Measurements from ENCODE around the gene CD300C. TPM values are rescaled to one million over a fixed set of nuclear protein-coding genes. Genes with fewer than 3 reads are reported as not detected.

The CD300C gene
- total and polyA plus RNA-seq, 2 experiments from 2014 or later: 0.43 to 0.47 TPM

GRCh38 chr17:74527756-74528155, 18.2 kb downstream of the CD300C start:
- WGBS (ENCODE audit: low lambda C conversion rate, missing lambda C conversion rate): 86% methylated on average over 8 of the region's 8 CpGs

GRCh38 chr17:74527081-74527480, 18.8 kb downstream of the CD300C start:
- no peaks in the 10 kb centered on the region for H3K36me3 ChIP-seq (replicated peaks; ENCODE audit: insufficient read depth, low read depth)
- H3K9me3 ChIP-seq (ENCODE audit: low read depth): no peaks in the 10 kb centered on the region
- TF ChIP-seq, protein P1, sequence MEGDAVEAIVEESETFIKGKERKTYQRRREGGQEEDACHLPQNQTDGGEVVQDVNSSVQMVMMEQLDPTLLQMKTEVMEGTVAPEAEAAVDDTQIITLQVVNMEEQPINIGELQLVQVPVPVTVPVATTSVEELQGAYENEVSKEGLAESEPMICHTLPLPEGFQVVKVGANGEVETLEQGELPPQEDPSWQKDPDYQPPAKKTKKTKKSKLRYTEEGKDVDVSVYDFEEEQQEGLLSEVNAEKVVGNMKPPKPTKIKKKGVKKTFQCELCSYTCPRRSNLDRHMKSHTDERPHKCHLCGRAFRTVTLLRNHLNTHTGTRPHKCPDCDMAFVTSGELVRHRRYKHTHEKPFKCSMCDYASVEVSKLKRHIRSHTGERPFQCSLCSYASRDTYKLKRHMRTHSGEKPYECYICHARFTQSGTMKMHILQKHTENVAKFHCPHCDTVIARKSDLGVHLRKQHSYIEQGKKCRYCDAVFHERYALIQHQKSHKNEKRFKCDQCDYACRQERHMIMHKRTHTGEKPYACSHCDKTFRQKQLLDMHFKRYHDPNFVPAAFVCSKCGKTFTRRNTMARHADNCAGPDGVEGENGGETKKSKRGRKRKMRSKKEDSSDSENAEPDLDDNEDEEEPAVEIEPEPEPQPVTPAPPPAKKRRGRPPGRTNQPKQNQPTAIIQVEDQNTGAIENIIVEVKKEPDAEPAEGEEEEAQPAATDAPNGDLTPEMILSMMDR (IDR thresholded peaks at IDR 0.05; ENCODE audit: poor library complexity): no peak
- TF ChIP-seq EZH2 (IDR thresholded peaks at IDR 0.05; ENCODE audit: borderline replicate concordance): no peak
- TF ChIP-seq EZH2phosphoT487 (IDR thresholded peaks at IDR 0.05; ENCODE audit: low read depth, severe bottlenecking, unreplicated experiment): no peak
- no peaks in the 10 kb centered on the region for H4K20me1 ChIP-seq (ENCODE audit: insufficient read depth, poor library complexity, severe bottlenecking)
- no peak overlapping the region for H3K27ac ChIP-seq
- H3K79me2 ChIP-seq: no peaks in the 10 kb centered on the region
- no peak overlapping the region for H2AFZ ChIP-seq
- DNase-seq (ENCODE audit: low spot score): no peak
- H3K4me2 ChIP-seq: no peak overlapping the region
- H3K27me3 ChIP-seq: no peaks in the 10 kb centered on the region
- WGBS (ENCODE audit: low lambda C conversion rate, missing lambda C conversion rate): 93% methylated on average over 5 of the region's 5 CpGs
- no peak overlapping the region for H3K4me3 ChIP-seq
- H3K9me2 ChIP-seq (replicated peaks; ENCODE audit: insufficient read depth): no peaks in the 10 kb centered on the region
- no peaks in the 10 kb centered on the region for H3K4me1 ChIP-seq (ENCODE audit: insufficient read depth)

More at GRCh38 chr17:74527756-74528155, 18.2 kb downstream of the CD300C start:
- Histone ChIP-seq H3K4me1 (ENCODE audit: insufficient read depth) (no peaks in the 10 kb centered on the region), H4K20me1 (ENCODE audit: insufficient read depth, poor library complexity, severe bottlenecking) (no peaks in the 10 kb centered on the region), H3K79me2 (no peaks in the 10 kb centered on the region), H3K27ac (no peak overlapping the region), H3K27me3 (no peaks in the 10 kb centered on the region), H3K36me3 (replicated peaks; ENCODE audit: insufficient read depth, low read depth) (no peaks in the 10 kb centered on the region), H3K4me3 (no peak overlapping the region), H3K9me3 (ENCODE audit: low read depth) (no peaks in the 10 kb centered on the region), H3K4me2 (no peak overlapping the region), H2AFZ (no peak overlapping the region), H3K9me2 (replicated peaks; ENCODE audit: insufficient read depth) (no peaks in the 10 kb centered on the region)
- no peak for DNase-seq (ENCODE audit: low spot score)
- TF ChIP-seq EZH2 (IDR thresholded peaks at IDR 0.05; ENCODE audit: borderline replicate concordance): no peak
- no peak for TF ChIP-seq EZH2phosphoT487 (IDR thresholded peaks at IDR 0.05; ENCODE audit: low read depth, severe bottlenecking, unreplicated experiment)
- TF ChIP-seq, protein P1 (IDR thresholded peaks at IDR 0.05; ENCODE audit: poor library complexity): no peak

DNA sequence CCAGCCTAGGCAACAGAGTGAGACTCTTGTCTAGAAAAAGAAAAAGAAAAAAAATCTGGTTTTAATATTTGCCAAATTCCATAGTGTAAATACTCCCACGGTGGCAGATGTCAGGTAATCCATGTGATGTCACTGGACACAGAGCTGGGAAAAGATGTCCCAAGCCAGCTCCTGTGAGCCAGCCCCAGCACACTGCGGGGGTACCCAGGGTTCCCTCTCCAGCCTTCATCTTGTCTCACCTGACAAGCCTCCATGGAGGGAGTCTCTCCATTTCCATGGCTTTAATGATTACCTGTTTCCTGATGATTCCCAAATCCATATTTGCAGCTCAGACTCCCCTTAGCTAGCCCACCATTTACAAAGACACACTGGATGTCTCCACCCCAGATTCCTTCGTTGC, 19.2 kb downstream of the CD300C start:
- Histone ChIP-seq H3K4me1 (ENCODE audit: insufficient read depth) (no peaks in the 10 kb centered on the region), H3K79me2 (no peaks in the 10 kb centered on the region), H3K4me2 (no peak overlapping the region), H3K36me3 (replicated peaks; ENCODE audit: insufficient read depth, low read depth) (no peaks in the 10 kb centered on the region), H3K9me2 (replicated peaks; ENCODE audit: insufficient read depth) (no peaks in the 10 kb centered on the region), H2AFZ (no peak overlapping the region), H3K9me3 (ENCODE audit: low read depth) (no peaks in the 10 kb centered on the region), H3K4me3 (no peak overlapping the region), H4K20me1 (ENCODE audit: insufficient read depth, poor library complexity, severe bottlenecking) (no peaks in the 10 kb centered on the region), H3K27ac (no peak overlapping the region), H3K27me3 (no peaks in the 10 kb centered on the region)
- 71% methylated on average over 3 of the region's 3 CpGs for WGBS (ENCODE audit: low lambda C conversion rate, missing lambda C conversion rate)
- TF ChIP-seq EZH2phosphoT487 (IDR thresholded peaks at IDR 0.05; ENCODE audit: low read depth, severe bottlenecking, unreplicated experiment): no peak
- no peak for TF ChIP-seq EZH2 (IDR thresholded peaks at IDR 0.05; ENCODE audit: borderline replicate concordance)
- TF ChIP-seq, protein P1 (IDR thresholded peaks at IDR 0.05; ENCODE audit: poor library complexity): no peak
- DNase-seq (ENCODE audit: low spot score): no peak

Data from hepatocyte (in vitro differentiated cells).